ENCODE results near the gene FGF5.
A peak's percentile ranks its signal among the peaks of the same experiment; 100 is the strongest.
"Not testable (repeated sequence)": the region's sequence is repeated elsewhere in the genome, so short reads cannot be mapped to it uniquely, and the experiment has no call there.

FGF5 gene

GRCh38 chr4:80266253-80266901 lies at the start of gene FGF5:
FGF5 (plus strand) TSS chr4:80266664; CDS start chr4:80266825, 161 bp downstream.
- DNase-seq, result peak; percentile 21

GRCh38 chr4:80219301-80220025 lies 47.0 kb upstream of the FGF5 start:
- no peak for DNase-seq

GRCh38 chr4:80220711-80221110 lies 45.8 kb upstream of the FGF5 start:
- DNase-seq, result no peak

GRCh38 chr4:80221161-80221560 lies 45.3 kb upstream of the FGF5 start:
- DNase-seq, result no peak

- DNase-seq, result no peak
Measured at GRCh38 chr4:80225595-80225994, 40.9 kb upstream of the FGF5 start.

DNA sequence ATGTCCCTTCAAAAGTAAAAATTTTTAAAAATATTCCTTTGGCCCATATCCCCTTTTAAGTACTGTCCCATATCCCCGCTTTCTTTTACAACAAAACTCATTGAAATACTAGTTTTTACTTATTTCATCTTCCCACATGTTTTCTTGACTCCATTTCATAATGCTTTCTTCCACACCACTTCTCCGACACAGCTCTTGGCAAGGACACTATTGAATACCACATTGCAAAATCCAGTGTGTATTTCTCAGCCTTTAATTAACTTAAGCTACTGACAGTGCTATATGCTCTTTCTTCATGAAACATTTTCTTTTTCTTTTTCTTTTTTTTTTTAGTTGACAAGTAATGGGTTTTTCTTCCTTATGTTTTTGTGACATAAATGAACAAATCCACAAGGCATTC lies 40.4 kb upstream of the FGF5 start:
- no peak for DNase-seq

DNA sequence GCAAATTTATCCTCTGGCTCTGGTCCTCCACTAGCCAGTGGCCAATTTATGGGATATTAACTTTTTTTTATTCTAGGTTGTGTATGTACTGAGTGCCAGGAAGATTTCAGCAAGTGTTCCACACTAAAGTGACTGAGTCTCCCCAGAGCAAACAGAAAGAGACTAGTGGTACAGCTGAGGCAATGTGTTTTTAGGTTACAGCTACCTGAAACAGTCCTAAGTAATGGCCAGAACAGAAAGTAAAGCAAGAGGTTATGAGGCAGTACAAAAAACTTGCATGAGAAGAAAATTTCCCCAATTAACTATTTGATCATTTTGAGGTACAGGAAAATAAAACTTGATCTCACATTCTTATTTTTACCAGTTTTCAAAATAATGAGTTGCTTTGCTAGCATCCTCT lies 38.0 kb upstream of the FGF5 start:
- DNase-seq, result no peak

DNA sequence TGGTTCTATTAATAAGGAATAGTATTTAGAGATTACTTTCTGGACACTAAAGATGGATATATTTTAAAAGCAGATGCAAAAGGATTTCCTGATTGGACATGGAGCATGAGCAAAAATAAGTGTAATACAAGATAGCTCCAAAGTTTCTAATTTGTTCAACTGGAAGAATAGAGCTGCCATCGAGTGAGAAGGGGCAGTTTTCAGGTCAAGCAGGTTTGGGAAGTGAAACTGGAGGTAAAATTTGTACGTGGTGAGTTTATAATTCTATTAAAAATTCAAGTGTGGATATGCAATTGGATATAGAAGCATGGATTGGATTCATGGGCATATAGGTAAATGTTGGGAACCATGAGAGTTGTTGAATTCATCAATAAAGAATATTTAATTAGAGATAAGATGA lies 37.3 kb upstream of the FGF5 start:
- no peak for DNase-seq

- DNase-seq, result no peak
Measured at GRCh38 chr4:80229590-80229989, 36.9 kb upstream of the FGF5 start.

DNA sequence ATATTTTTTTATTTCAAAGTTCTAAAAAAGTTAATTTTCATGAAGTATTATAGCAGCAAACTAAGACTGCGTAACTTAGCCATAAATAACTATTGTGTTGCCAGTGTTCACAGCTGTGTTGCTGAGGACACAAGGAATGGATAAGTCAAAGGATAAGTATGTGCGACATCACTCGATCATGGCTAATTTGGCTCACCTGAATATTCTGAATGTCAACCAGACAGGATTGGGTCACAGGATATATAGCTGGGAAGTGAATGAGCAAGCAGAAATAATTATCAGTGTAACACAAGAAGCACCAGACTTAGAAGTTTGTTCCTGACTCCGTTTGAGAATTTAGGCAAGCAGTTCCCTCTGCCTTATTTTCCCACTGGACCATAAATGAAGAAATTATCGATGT lies 35.3 kb upstream of the FGF5 start:
- DNase-seq, result no peak

- no peak for DNase-seq
Measured at GRCh38 chr4:80232707-80233370, 33.6 kb upstream of the FGF5 start.

DNA sequence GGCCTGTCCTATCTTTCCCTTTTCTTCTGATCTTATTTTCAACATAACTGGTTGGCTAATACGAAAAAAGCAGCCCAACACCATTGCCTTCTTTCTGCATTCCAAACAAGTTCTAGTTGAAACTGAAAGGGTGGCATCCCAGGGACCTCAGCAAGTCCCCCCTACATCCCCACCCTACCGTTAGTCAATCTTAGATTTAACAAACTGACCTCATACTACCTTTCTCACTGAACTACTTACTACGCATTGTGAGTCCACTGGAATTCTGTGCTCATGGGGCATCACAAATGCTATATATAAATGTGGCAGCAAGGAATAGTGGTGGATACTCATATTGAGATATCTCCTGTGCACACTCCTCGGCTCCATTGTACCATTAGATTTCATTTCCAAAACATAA lies 33.1 kb upstream of the FGF5 start:
- DNase-seq, result no peak

- no peak for DNase-seq
Measured at GRCh38 chr4:80235451-80235850, 31.0 kb upstream of the FGF5 start.

DNA sequence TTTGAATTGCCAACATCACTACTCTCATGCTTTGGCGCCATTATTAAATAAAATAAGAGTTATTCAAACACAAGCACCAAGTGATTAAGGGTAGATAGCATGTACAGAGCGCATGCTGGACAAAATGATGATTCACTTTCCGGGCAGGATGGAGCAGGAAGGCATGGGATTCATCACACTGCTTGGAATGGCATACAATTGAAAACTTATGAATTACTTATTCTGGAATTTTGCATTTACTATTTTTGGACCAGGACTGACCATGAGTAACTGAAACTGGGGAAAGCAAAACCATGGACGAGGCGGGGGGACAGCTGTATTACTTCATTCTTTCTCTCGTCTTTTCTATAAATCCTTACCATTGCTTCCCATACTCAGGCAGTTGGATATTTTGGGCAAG lies 28.5 kb upstream of the FGF5 start:
- DNase-seq, result no peak

GRCh38 chr4:80239480-80240150 lies 26.8 kb upstream of the FGF5 start:
- no peak for DNase-seq

- no peak for DNase-seq
Measured at GRCh38 chr4:80240976-80241375, 25.5 kb upstream of the FGF5 start.

DNA sequence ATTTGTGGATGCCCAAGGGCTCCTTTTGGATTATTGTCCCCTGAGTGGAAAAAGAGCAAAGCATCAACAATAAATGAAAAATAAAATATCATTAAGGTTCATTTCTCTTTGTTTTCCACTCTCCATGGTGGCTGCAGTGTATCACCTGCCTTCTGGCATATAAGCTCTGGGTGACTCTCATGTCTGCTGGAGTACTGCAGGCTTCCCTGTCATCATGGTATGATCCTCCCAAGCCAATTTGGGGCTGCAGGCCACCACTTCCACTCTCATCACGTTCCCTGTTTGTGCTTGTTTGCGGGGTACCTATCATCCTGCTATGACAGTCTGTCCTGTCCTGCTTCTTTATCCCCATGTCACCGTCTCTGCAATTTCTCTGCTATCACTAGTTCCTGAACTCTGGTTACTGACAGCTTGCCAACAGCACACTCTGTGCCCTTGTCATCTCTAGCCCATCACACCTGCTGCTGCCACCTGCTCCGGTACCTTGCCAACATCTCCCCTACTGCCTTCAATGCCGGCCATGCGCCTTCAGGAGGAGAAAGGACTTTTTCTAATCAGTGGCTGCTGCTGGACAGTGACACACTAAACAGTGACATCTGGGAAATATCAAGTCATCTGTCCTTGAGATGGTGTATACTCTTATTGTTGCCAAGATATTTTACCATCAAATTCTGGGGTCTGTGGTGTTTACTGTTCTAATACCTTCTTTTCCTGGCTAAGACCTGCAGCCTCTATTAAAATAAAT lies 23.0 kb upstream of the FGF5 start:
- no peak for DNase-seq

- not testable (repeated sequence) for DNase-seq
Measured at GRCh38 chr4:80247484-80247883, 19.0 kb upstream of the FGF5 start.

DNA sequence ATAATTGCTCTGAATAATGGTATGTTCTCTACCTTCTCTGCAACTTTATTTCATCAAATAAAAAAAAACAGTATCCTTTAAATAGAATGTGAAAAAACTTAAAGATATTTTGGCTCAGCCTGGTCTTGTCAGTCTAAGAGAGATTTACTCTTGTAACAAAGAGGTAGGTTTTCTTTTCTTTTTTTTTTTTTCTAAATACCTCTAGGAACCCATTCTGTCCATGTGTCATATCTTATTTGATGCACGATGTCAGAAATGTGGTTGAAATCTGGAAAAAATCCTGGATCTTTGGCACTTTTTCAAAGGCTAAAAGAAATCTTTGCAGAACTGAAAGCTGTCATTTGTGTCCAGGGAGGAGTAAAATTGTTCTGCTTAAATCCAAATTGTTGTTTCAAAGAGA lies 17.3 kb upstream of the FGF5 start:
- DNase-seq, result no peak

GRCh38 chr4:80252427-80252826 lies 14.0 kb upstream of the FGF5 start:
- DNase-seq, result no peak

GRCh38 chr4:80252953-80253352 lies 13.5 kb upstream of the FGF5 start:
- DNase-seq, result no peak

DNA sequence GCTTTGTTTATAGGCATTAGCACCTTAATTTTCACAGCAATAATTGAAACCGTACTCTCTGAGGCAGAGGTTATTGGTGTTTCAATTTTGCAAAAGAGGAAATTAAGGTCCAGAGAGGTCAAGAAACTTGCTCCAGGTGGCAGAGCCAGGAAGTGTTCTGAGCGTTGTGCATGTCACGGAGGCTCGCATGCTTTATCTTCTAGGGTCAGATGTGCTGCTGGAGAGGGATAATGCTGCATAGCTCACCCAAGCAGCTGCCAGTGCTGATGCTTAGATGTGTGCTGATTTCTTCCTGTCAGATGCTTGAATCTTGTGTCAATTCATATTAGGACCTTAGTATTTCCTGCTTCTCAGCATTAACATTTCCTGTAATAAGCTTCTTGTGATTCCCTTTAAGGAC lies 13.0 kb upstream of the FGF5 start:
- DNase-seq, result no peak

- no peak for DNase-seq
Measured at GRCh38 chr4:80254114-80254513, 12.3 kb upstream of the FGF5 start.

All from activated naive CD4-positive, alpha-beta T cell treated with anti-CD3 and anti-CD28 coated beads, Interleukin-2, amount 50 U/mL, for 16 hours (primary cell).